ACC112 (cell line): ENCODE data around the gene ASB12.
"Not testable (repeated sequence)": the region's sequence is repeated elsewhere in the genome, so short reads cannot be mapped to it uniquely, and the experiment has no call there.

ENCODE experiments used
- H2AFZ ChIP-seq: fragments of 200-600 bp; sonication (generic); one replicate; pipeline ENCODE4 v1.6.0; 2017; ENCODE audit warnings: antibody characterized with exemption, low read length; ENCODE audit not compliant: unreplicated experiment
- H3K27ac ChIP-seq: fragments of 200-600 bp; sonication (generic); 2 replicates; pipeline ENCODE4 v1.5.1; 2014; ENCODE audit warnings: low read depth, mild to moderate bottlenecking, antibody characterized with exemption, low read length, moderate library complexity
- H3K27me3 ChIP-seq: fragments of 200-600 bp; sonication (generic); 2 replicates; pipeline ENCODE4 v1.6.1; 2014; ENCODE audit warnings: mild to moderate bottlenecking, antibody characterized with exemption, low read length, moderate library complexity, mixed read lengths; ENCODE audit not compliant: insufficient read depth
- H3K36me3 ChIP-seq: fragments of 200-600 bp; sonication (generic); 2 replicates; pipeline ENCODE4 v1.6.1; 2016; ENCODE audit warnings: mild to moderate bottlenecking, antibody characterized with exemption, low read length, moderate library complexity, mixed read lengths; ENCODE audit not compliant: insufficient read depth
- H3K4me1 ChIP-seq: fragments of 200-600 bp; sonication (generic); one replicate; pipeline ENCODE4 v1.6.1; 2016; ENCODE audit warnings: low read length, mixed read lengths; ENCODE audit not compliant: insufficient read depth, unreplicated experiment, control insufficient read depth
- H3K4me3 ChIP-seq: fragments of 200-600 bp; sonication (generic); 2 replicates; pipeline ENCODE4 v1.5.1; 2014; ENCODE audit warnings: mild to moderate bottlenecking, low read depth, low read length
- H3K79me2 ChIP-seq: fragments of 200-600 bp; sonication (generic); one replicate; pipeline ENCODE4 v1.6.0; 2016; ENCODE audit warnings: low read length; ENCODE audit not compliant: control insufficient read depth, unreplicated experiment, insufficient read depth

ASB12 gene, protein sequence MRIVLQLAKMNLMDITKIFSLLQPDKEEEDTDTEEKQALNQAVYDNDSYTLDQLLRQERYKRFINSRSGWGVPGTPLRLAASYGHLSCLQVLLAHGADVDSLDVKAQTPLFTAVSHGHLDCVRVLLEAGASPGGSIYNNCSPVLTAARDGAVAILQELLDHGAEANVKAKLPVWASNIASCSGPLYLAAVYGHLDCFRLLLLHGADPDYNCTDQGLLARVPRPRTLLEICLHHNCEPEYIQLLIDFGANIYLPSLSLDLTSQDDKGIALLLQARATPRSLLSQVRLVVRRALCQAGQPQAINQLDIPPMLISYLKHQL

DNA sequence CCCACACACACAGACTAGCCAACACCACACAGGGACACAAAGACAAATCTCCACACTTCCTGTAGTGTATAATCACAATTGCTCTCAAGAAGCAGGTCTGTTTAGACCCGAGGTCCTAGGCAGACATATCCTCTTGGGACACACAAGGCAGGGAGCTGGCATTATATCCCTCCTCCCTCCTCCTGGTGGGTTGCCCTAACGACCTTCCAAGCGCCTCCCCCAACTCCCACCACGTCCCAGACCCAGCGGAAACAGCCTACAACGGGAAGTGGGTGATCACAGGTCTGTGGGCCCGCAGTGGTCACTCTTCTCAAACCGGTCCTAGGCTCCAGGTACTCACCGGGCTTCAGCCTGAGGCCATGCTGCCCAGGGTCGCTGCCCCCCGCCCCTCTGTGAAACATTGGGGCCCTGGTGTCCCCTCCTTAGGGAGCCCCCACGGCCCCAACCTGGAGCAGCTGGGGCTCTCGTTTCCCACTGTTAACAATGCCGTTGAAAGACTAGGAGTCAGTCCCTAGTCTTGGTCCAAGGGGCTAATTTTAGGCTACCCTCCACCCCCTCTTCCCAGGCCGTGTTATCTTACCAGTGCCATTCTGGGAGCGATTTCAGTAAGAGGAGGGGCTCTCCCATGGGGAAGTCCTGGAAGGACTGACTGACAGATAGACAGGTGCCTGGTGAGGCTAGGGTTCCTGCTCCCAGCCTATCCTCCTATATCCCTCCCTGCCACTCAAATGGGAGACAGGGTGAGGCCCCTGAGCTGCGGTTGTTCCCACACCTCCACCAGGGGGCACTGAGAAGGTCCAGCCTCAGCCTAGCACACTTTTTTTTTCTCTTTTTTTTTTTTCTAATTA is at the start of gene ASB12:
Gene ASB12, minus strand, starts transcription at position 485 of the 848 bp plus-strand sequence. CDS start 4,957 bp downstream, outside the sequence.
- H2AFZ ChIP-seq: no peak within 1 kb of the TSS
- H3K27me3 ChIP-seq: no peaks in the 10 kb centered on the region
- no peaks in the 10 kb centered on the region for H3K79me2 ChIP-seq
- H3K27ac ChIP-seq: no peak within 1 kb of the TSS
- no peaks in the 10 kb centered on the region for H3K4me1 ChIP-seq
- no peak within 1 kb of the TSS for H3K4me3 ChIP-seq
- no peaks in the 10 kb centered on the region for H3K36me3 ChIP-seq

DNA sequence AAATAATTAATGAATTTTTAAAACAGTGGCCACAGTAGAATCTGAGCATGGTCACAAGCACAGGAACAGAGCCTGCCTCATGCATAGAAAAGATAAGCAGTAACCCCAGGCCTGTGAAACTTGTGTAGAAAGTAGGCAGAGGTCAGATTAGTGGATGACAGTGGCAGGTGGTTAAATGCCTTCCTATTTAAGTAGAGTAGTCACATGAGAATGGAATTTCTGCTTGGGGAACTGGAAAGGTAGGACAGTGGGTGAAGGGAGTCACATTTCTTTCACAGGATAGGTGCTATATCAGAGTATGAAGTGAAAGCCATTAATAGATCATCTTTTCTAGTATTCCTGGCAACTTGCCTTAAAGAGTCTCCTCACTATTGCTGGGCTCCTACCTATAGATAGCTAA is 34.9 kb upstream of the ASB12 start:
- H3K27me3 ChIP-seq: no peaks in the 10 kb centered on the region
- H3K4me3 ChIP-seq: no peak overlapping the region
- H3K36me3 ChIP-seq: no peaks in the 10 kb centered on the region
- H3K27ac ChIP-seq: no peak overlapping the region
- H3K79me2 ChIP-seq: no peaks in the 10 kb centered on the region
- no peak overlapping the region for H2AFZ ChIP-seq
- no peaks in the 10 kb centered on the region for H3K4me1 ChIP-seq

DNA sequence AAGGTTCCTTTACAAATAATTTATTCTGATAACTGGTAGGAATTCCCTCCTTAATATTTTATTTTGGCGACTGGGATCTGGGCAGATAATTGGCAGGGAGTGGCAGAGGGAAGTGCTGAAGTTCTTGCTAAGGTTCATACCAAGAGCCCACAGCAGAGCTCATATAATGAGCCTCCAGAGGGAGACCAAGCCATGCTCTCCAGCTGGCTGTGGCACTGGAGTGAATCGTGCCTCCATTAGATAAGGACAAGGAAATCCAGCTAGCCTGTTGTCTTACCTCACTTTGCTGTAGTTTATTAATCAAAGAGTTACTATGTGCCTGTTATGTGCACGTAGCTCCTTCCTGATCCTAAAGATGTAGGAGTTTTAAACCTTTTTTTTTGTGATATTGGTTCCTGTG is 1.3 kb downstream of the ASB12 start:
- Histone ChIP-seq H3K4me1 (no peaks in the 10 kb centered on the region), H3K27me3 (no peaks in the 10 kb centered on the region), H3K27ac (no peak overlapping the region)

DNA sequence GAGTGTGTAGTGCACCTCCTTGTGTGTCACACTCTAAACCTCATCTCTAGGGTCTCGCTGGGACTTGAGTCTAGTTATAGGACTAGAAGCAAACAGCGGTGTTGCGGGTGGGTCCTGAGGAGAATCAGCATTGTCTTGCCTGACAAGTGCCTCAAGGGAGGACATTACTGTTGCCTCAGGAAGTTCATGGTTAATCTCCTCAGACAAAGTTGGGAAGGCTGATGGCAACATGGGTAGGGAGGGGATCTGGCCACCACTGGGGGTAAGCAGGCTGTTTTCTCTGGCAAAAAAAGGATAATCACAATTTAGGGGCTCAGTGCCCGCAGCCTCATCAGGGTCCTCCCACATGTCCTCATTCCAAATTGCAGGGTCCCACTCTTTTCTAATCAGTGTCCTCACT is 12.4 kb downstream of the ASB12 start:
- Histone ChIP-seq H2AFZ (no peak overlapping the region), H3K27me3 (no peaks in the 10 kb centered on the region), H3K4me1 (no peaks in the 10 kb centered on the region), H3K27ac (no peak overlapping the region), H3K36me3 (no peaks in the 10 kb centered on the region), H3K79me2 (no peaks in the 10 kb centered on the region), H3K4me3 (no peak overlapping the region)

More for the DNA sequence above, 1.3 kb downstream of the ASB12 start:
- H3K36me3 ChIP-seq: no peaks in the 10 kb centered on the region
- H3K4me3 ChIP-seq: no peak overlapping the region
- no peaks in the 10 kb centered on the region for H3K79me2 ChIP-seq
- H2AFZ ChIP-seq: no peak overlapping the region

DNA sequence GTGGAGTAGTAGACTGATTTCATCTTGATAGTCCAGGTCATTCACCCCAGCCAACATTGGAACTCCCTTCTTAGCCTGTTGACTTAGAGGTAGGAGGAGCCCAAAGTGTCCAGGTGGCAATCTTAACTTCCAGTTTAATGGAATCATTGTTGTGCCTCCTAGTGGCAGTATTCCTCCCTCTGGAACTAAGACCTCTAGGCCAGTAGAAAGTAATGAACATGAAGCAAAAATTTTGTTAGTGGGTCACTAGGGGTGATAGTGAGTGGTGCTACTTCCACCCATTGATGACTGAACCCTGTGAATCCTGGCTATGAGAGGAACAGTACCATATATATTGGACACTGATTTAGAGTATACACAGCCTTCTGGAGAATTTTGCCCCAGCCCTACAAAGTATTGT is 16.4 kb downstream of the ASB12 start:
- not testable (repeated sequence) for H3K4me3 ChIP-seq, H3K27me3 ChIP-seq, H3K27ac ChIP-seq, H3K79me2 ChIP-seq, H2AFZ ChIP-seq, H3K36me3 ChIP-seq, H3K4me1 ChIP-seq

DNA sequence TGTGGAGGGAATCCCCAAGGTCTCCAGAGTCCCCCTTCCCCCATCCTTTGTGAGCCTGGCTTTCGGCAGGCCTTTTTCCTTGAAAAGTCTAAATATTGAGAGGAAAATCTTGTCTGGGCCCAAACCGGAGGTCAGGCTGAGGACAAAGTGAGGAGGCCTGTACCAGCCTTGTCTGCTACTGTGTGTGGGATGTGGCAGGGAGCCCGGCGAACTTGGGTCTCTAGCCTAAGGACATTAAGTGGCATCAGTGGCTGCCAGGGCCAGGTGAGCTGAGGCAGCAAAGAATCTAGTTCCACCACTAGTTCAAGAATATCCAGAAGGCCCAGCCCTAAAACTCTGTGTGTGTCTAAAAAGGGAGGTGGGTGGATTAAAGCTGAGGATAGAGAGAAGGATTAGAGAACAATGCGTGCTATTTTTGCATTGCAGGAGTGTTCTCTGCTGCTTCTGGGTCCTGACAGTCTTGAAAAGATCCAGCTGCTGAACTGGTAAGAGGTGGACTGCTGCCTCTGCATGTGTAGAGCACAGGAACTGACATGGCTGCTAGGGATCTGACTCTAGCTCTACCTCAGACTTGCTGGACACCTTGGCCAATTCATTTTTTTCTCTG is 23.7 kb downstream of the ASB12 start:
- Histone ChIP-seq H3K27ac (peak overlapping the region; percentile 87), H3K4me1 (peaks cover 8% of the 10 kb centered on the region), H2AFZ (peak overlapping the region; percentile 52), H3K4me3 (peak overlapping the region; percentile 91), H3K79me2 (no peaks in the 10 kb centered on the region), H3K27me3 (no peaks in the 10 kb centered on the region), H3K36me3 (no peaks in the 10 kb centered on the region)

DNA sequence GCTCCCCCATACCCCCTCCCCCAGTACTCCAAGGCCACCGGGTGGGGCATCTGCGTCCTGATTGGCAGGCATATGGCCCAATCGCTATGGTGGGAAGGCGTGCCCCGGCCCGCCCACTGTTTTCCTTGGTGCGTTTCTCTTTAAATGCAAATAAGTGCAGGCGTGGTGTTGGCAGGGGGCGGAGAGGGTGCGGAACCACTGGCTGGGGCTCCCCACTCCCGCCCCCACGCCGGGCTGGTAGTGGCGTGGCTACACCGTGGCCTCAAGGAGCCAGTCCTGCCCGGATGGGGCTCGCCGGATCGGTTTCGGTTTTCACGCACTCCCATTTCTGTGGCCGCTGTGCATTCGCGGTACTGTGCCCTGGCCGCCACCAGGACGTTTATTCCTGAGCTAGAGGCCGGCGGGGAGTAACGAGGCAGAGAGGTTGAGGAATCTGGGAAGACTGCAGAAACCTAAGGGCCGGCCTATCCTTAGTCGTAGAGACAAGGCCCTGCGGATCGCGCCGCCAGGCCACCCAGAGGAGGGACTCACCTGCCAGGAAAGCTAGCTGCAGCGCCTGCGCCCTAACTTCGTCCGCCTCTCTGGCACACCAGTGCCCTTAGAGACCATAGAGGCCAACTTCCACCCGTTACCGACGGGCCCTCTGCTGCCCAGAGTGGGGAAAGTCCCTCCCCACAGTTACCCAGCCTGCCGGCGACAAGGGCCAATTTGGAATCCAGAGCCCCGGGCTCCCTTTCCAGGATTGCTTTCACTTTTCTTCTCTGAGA is 24.5 kb downstream of the ASB12 start:
- no peaks in the 10 kb centered on the region for H3K36me3 ChIP-seq
- peak overlapping the region; percentile 91 for H3K4me3 ChIP-seq
- H3K27me3 ChIP-seq: no peaks in the 10 kb centered on the region
- peaks cover 8% of the 10 kb centered on the region for H3K4me1 ChIP-seq
- H3K27ac ChIP-seq: peak overlapping the region; percentile 87
- no peaks in the 10 kb centered on the region for H3K79me2 ChIP-seq
- H2AFZ ChIP-seq: peak overlapping the region; percentile 56

DNA sequence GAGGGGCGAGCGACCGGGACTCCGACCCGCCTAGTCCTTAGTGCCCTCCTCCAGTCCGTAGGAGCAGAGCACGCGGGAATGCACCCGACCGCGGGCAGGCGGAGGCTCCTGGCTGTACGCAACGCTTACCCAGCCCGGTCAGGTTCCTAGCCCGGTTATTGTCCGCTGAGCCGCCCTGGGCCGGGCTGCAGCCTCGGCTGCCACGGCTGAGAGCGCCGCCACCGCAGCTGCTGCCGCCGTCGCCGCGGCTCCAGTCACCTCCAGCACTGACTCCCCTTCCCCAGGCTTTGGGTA is 25.0 kb downstream of the ASB12 start, which contains the start of gene AMER1:
Gene AMER1, minus strand, starts transcription at position 268 of the 294 bp plus-strand sequence. CDS start 12,422 bp downstream, outside the sequence.
- Histone ChIP-seq H3K79me2 (no peaks in the 10 kb centered on the region), H2AFZ (peak within 1 kb of the TSS; percentile 60), H3K36me3 (no peaks in the 10 kb centered on the region), H3K27ac (peak within 1 kb of the TSS; percentile 87), H3K27me3 (no peaks in the 10 kb centered on the region), H3K4me1 (peaks cover 8% of the 10 kb centered on the region), H3K4me3 (peak within 1 kb of the TSS; percentile 91)

DNA sequence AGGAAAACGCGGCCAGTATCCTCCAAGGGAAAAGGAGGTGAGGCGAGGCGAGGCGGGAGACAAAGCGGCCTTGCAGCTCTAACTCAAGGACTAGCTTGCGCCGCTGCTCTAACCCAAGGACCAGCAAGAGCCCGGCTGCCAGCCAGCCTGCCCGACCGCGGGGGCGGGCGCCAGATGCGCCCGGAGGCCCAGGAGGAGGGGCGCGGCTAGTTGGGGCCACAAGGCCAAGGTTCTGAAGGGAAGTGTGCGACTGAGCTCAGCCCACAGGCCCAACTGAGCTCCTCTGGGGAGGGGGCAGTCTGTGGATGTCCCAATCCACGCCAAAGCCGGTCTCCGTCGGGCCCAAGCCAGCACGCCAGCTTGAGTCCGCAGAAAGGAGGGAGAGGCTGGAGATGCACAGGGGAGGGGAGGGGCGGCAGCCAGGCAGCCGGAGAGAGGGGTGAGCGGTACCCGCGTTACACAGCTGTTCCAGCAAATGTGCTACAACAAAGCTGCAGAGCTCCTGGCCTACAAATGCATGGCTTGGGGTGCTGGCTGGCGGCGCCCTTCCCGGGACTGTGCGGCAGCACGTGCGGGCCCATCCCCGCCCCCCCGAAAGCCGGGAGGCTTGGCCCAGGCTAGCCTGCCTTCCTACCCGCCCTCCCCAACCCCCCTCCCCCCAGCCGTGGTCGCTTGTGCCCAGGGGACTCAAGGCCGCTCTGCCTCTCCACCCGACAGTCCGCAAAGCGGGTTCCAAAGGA is 25.5 kb downstream of the ASB12 start:
- Histone ChIP-seq H3K27ac (peak overlapping the region; percentile 34; the same call in 1 of the 2 replicates), H3K36me3 (no peaks in the 10 kb centered on the region), H2AFZ (peak overlapping the region; percentile 60), H3K79me2 (no peaks in the 10 kb centered on the region), H3K27me3 (no peaks in the 10 kb centered on the region), H3K4me3 (peak overlapping the region; percentile 91), H3K4me1 (peaks cover 8% of the 10 kb centered on the region)

DNA sequence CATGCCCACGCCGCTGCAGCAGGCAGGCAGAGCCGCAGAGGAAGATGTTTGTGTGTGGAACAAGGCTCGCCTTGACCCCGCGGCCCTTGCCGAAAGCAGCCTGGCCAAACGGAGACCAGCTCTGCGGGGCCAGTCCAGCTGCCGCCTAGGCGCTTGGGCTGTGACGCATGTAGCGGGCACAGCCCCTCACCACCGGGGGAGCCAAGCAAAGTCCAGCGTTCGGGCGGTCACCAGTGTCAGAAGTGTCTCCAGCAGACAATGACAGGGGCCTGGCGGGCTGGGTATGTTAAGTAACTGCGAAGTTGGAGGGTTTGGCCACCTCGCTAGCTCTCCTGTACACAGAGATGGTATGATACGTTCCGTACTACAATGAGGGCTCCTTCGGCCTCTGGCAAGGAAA is 26.2 kb downstream of the ASB12 start:
- H3K79me2 ChIP-seq: no peaks in the 10 kb centered on the region
- H2AFZ ChIP-seq: peak overlapping the region; percentile 60
- no peak overlapping the region for H3K27ac ChIP-seq
- peaks cover 8% of the 10 kb centered on the region for H3K4me1 ChIP-seq
- no peaks in the 10 kb centered on the region for H3K27me3 ChIP-seq
- H3K4me3 ChIP-seq: peak overlapping the region; percentile 91
- no peaks in the 10 kb centered on the region for H3K36me3 ChIP-seq
